ENCODE results near the gene PRKCE. TPM values are rescaled to one million over a fixed set of nuclear protein-coding genes. Genes with fewer than 3 reads are reported as not detected.

Gene PRKCE
- total RNA-seq, 1 donor from 2014 or later = 11.7 TPM

DNA sequence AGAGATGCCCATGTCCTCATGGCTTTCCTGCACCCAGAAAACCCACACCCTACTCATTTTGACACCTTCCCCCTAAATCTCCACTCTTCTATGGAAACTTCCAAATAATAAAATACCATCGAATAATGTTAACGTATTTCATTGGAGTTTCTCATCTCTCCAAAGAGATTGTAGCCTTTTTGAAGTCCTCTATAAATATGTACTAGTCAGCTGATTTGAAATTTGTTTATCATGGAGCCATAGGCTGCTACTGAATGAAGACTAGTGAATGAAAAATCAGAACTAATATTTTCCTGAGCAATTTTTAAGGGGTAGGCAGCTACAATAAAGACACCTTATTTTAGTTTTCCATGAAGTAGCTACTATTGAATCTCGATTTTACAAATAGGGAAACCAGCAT lies 419.6 kb downstream of the PRKCE start:
- no peak overlapping the region for H3K27ac Mint-ChIP-seq
- H3K36me3 Mint-ChIP-seq (ENCODE audit: low read depth) = no peaks in the 10 kb centered on the region
- H3K27me3 Mint-ChIP-seq (ENCODE audit: insufficient read depth) = no peaks in the 10 kb centered on the region
- H3K4me3 Mint-ChIP-seq = no peak overlapping the region
- no peaks in the 10 kb centered on the region for H3K9me3 Mint-ChIP-seq
- intact Hi-C loops (cut with micrococcal nuclease) = no loop called here
- no peak for DNase-seq (ENCODE audit: low spot score)
- peaks cover 26% of the 10 kb centered on the region for H3K4me1 Mint-ChIP-seq (ENCODE audit: low read depth)

DNA sequence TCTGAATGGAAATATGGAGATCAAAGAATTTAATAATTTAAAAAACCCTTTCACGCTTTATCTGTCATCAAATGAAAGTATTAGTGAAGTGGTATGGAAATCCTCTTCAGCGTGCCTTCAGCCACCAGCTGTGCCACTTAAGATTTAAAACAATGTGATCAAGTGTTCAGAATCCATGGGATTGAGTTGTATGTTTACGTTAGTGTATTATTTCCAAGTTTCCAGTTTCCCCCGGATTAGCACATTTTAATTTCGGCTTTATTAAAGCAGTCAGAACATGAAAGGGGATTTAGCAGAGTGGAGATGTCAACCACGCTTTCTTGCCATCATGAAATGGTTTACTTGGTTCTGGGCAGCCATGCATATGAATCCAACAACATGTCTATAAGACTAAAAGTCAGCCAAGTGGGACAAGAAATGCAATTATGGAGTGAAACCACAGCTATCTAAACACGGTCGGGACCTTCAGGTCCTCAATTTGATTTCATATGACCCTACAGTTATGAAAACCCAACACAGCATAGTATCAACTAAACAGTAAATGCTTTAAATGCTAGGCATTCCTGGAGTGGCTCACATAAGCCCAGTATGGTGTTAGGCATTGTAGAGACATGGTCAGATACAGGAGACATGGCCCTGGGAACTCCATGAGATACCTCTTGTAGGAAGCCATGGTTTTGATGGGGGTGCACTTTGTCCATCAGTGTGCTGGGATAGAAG lies 420.8 kb downstream of the PRKCE start:
- intact Hi-C loops (cut with micrococcal nuclease) = no loop called here
- Mint-ChIP-seq H3K27me3 (ENCODE audit: insufficient read depth) (no peaks in the 10 kb centered on the region), H3K27ac (no peak overlapping the region), H3K4me1 (ENCODE audit: low read depth) (peaks cover 19% of the 10 kb centered on the region), H3K36me3 (ENCODE audit: low read depth) (no peaks in the 10 kb centered on the region), H3K9me3 (no peaks in the 10 kb centered on the region), H3K4me3 (no peak overlapping the region)
- DNase-seq (ENCODE audit: low spot score) = no peak

DNA sequence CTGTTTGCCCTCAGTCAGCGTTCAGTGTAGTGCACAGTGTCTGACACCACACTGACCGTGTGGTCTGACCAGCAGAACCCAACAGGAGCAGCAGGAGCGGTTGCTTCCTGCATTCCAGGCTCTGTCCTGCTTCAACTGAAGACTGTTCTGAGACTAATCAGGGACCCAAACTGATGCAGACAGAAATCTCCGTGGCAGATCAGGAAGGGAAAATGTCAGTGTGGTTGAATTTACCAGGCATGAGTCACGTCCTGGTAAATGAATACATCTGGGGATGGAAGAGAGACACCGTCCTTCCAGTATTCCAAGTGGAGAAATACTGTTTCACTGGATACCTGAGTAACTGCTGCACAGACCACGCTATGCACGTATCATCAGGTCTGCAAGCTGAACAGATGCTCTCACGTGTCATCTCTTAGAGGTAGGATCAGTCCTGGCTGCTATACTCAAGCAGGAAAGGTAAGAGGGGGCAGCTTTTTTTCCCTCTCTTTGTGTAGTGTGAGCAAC lies 422.1 kb downstream of the PRKCE start:
- Mint-ChIP-seq H3K27me3 (ENCODE audit: insufficient read depth) (no peaks in the 10 kb centered on the region), H3K27ac (no peak overlapping the region)

DNA sequence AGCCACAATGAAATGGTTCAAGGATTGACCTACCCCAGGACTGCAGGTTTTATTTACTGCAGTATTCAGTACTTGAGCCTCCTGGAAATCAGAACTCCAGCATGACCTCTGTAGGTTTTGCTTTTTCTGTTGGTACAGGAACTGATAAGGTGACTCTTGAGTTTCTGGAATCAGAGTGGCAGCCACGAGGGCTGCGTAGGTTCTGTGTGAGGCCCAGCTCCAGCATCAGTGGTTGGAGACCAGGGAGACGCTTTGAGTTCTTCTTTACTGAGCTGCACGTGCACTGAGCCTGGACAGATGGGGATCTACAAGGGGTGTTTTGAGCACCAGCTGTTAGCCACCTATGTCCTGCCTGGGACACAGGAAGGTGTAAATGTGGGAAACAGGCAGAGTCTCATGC lies 423.0 kb downstream of the PRKCE start:
- H3K27ac Mint-ChIP-seq = no peak overlapping the region
- H3K4me1 Mint-ChIP-seq (ENCODE audit: low read depth) = peaks cover 10% of the 10 kb centered on the region
- no peaks in the 10 kb centered on the region for H3K36me3 Mint-ChIP-seq (ENCODE audit: low read depth)
- no peaks in the 10 kb centered on the region for H3K27me3 Mint-ChIP-seq (ENCODE audit: insufficient read depth)
- H3K9me3 Mint-ChIP-seq = no peaks in the 10 kb centered on the region
- intact Hi-C loops (cut with micrococcal nuclease) = no loop called here
- H3K4me3 Mint-ChIP-seq = no peak overlapping the region
- no peak for DNase-seq (ENCODE audit: low spot score)

More for the DNA sequence above, 422.1 kb downstream of the PRKCE start:
- DNase-seq (ENCODE audit: low spot score) = no peak
- Mint-ChIP-seq H3K9me3 (no peaks in the 10 kb centered on the region), H3K4me3 (no peak overlapping the region), H3K4me1 (ENCODE audit: low read depth) (peaks cover 10% of the 10 kb centered on the region), H3K36me3 (ENCODE audit: low read depth) (no peaks in the 10 kb centered on the region)
- intact Hi-C loops (cut with micrococcal nuclease) = no loop called here

DNA sequence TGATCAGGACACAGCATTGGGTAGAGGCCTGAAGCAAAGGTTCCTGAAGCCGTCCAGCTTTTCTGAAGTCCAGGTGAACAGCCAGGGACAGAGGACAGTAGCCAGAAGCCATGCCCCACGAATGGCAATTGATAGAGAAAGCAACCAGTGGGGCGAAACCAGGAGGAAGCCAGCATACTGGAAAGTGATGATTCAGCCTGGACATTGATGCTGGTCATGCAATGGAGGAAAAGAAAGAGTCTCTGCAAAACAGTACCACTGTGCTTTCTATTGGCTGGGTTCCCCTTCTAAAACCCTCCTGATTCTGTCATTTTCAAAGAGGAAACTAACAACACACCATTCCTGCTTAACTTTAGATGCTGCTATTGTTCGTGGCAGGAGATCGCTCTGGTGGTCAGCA lies 424.4 kb downstream of the PRKCE start:
- Mint-ChIP-seq H3K9me3 (no peaks in the 10 kb centered on the region), H3K27me3 (ENCODE audit: insufficient read depth) (no peaks in the 10 kb centered on the region), H3K27ac (no peak overlapping the region), H3K4me1 (ENCODE audit: low read depth) (peaks cover 10% of the 10 kb centered on the region), H3K4me3 (no peak overlapping the region), H3K36me3 (ENCODE audit: low read depth) (no peaks in the 10 kb centered on the region)
- intact Hi-C loops (cut with micrococcal nuclease) = no loop called here
- no peak for DNase-seq (ENCODE audit: low spot score)

DNA sequence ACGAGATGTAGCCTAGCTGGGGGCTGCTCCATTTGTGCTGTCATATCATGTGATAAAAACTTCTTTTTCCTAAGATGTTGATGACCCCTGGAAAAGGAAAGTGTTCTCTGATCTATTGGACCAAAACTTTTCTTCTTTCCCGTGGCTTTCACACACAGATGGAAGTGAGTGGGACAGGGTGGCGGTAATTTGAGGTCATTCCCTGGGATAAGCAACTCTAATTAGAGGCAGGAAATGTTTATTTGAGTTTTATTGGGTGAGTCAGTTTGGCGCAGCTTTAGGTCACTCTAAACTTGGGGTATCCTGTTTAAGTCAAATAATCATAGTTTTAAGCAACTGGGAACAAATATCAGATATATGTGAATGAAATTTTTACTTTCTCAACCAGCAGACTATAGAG lies 424.8 kb downstream of the PRKCE start:
- Mint-ChIP-seq H3K27ac (no peak overlapping the region), H3K9me3 (no peaks in the 10 kb centered on the region), H3K4me3 (no peak overlapping the region), H3K36me3 (ENCODE audit: low read depth) (no peaks in the 10 kb centered on the region), H3K4me1 (ENCODE audit: low read depth) (peaks cover 10% of the 10 kb centered on the region), H3K27me3 (ENCODE audit: insufficient read depth) (no peaks in the 10 kb centered on the region)
- no peak for DNase-seq (ENCODE audit: low spot score)
- intact Hi-C loops (cut with micrococcal nuclease) = no loop called here

DNA sequence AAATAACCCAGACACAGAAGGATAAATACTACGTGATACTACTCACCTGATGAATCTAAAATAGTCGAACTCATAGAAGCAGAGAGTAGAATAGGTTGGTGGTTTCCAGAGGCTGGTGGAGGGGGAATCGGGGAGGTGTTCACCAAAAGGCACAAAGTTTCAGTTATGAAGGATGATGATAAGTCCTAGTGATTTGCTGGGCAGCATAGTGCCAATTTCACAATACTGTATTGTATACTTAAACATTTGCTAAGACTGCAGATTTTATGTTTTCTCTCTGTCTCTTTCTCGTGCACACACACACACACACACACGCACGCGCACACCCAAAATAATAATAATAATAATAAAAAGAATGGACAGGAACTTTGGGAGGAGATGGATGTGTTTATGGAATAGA lies 425.4 kb downstream of the PRKCE start:
- DNase-seq (ENCODE audit: low spot score) = no peak
- no peak overlapping the region for H3K27ac Mint-ChIP-seq
- no peaks in the 10 kb centered on the region for H3K9me3 Mint-ChIP-seq
- peaks cover 10% of the 10 kb centered on the region for H3K4me1 Mint-ChIP-seq (ENCODE audit: low read depth)
- no peaks in the 10 kb centered on the region for H3K36me3 Mint-ChIP-seq (ENCODE audit: low read depth)
- no peak overlapping the region for H3K4me3 Mint-ChIP-seq
- no peaks in the 10 kb centered on the region for H3K27me3 Mint-ChIP-seq (ENCODE audit: insufficient read depth)
- intact Hi-C loops (cut with micrococcal nuclease) = no loop called here

DNA sequence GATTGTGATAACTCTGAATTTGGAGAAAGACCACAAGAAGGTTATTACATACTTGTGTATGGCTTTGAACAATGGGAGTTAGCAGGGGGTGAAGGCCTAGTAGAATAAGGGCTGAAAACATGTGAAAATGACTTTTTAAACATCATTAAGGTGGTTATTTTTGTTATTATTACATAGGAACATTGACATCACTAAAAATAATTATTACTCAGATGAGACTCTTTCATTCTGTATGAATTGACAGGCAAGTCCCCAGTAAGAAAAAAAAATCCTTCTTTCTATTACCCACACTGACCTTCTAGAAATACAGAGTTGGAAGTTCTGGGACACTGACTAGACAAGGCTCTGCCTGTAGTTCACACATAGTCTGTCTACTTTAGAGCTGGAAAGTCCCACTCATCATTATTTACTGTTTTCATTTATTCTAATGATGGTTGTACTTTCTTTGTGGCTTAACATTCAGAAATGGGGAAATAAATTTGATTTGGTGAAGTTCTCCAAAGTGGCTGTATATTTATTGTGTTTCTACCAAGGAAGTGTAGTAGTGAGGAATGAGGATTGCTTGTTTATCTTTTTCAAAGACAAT lies 426.1 kb downstream of the PRKCE start:
- DNase-seq (ENCODE audit: low spot score) = no peak
- no peak overlapping the region for H3K27ac Mint-ChIP-seq
- no peaks in the 10 kb centered on the region for H3K9me3 Mint-ChIP-seq
- H3K4me3 Mint-ChIP-seq = no peak overlapping the region
- peaks cover 18% of the 10 kb centered on the region for H3K4me1 Mint-ChIP-seq (ENCODE audit: low read depth)
- H3K36me3 Mint-ChIP-seq (ENCODE audit: low read depth) = no peaks in the 10 kb centered on the region
- H3K27me3 Mint-ChIP-seq (ENCODE audit: insufficient read depth) = no peaks in the 10 kb centered on the region
- intact Hi-C loops (cut with micrococcal nuclease) = no loop called here

DNA sequence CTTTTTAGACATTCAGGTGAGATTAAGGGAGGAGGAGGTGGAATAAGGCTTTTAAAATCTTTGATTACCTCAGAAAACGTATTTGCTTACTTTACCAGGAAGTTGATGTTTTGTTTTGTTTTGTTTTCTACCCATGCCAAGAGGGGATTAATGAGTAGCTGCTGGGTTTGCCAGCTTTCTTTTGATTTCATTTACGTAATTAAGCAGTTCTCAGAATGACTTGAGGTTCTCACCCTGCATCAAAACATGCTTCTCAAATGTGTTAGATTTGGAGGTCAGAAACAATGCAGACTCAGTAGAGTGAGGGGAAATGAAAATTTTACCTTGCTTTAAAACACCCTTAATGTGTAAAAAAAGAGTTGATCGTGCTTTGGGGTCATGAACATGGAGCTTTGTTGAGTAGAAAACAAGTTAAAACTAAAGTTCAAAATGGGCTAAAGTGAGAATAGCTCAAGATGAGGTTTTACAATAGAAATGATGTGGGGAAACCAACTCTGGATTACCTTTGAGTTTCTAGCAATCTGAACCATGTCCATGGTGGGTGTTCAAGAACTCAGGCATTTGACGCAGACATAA lies 428.6 kb downstream of the PRKCE start:
- Mint-ChIP-seq H3K27ac (no peak overlapping the region), H3K27me3 (ENCODE audit: insufficient read depth) (no peaks in the 10 kb centered on the region), H3K4me1 (ENCODE audit: low read depth) (peaks cover 9% of the 10 kb centered on the region), H3K9me3 (no peaks in the 10 kb centered on the region), H3K36me3 (ENCODE audit: low read depth) (no peaks in the 10 kb centered on the region), H3K4me3 (no peak overlapping the region)
- DNase-seq (ENCODE audit: low spot score) = no peak
- intact Hi-C loops (cut with micrococcal nuclease) = no loop called here

DNA sequence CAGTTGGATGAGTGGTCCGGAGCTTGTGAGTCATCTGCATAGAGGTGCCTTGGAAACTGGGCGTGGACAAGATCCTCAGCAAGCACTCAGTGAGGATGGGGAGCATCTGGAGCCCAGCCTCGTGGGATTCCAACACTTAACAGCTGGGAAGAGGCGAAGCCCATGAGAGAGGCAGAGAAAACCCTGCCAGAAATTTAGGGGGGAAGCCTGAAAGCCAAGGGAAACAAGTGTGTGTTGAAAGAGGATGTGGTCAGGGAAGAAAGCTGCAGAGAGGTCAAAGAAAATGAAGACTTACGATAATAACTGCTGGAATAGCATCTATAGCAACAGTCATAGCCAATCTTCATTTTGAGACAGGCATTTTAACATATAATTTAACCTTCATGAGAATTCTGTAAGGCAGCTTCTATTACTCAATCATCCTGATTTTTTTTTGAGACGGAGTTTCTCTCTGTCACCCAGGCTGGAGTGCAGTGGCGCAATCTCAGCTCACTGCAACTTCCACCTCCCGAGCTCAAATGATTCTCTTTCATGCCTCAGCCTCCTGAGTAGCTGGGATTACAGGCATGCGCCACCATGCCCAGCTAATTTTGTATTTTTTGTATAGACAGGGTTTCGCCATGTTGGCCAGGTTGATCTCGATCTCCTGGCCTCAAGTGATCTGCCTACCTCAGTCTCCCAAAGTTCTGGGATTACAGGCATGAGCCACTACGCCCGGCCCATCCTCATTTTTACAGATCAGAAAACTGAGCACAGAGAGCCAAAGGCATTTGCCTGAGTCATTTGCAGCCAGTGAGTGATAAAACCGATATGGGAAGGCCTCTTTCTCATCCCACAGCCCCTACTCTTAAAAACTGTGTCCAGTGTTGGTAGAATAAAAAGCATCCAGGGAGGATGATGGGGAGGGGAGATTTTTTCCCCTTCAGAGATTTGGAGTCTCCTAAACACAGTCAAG lies 431.3 kb downstream of the PRKCE start:
- H3K27ac Mint-ChIP-seq = no peak overlapping the region
- H3K27me3 Mint-ChIP-seq (ENCODE audit: insufficient read depth) = no peaks in the 10 kb centered on the region
- no peak for DNase-seq (ENCODE audit: low spot score)

DNA sequence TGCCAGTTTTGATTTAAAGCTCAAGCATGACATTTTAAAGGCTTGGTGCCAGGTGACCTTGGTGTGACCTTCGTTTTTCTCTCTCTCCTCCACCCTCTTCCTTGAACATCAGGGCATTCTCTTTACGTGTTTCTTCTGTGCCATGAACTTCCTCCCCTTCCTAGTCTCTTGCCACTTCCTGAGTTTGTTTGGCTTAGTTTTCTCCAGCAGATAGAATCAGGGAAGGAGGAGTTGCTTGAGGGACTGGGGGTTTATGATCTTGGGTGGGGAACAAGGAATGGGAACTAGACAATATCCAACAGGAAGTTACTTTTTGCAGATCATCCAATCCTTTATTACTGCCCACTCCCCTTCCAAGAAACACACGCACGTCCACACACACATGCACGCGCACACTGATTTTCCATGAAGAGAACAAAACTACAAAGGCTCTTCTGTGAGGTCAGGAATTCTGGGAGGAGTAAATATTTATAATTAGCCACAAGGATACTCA lies 435.1 kb downstream of the PRKCE start:
- Mint-ChIP-seq H3K4me3 (no peak overlapping the region), H3K27ac (no peak overlapping the region), H3K27me3 (ENCODE audit: insufficient read depth) (no peaks in the 10 kb centered on the region), H3K4me1 (ENCODE audit: low read depth) (peaks cover 10% of the 10 kb centered on the region), H3K36me3 (ENCODE audit: low read depth) (peaks cover 5% of the 10 kb centered on the region), H3K9me3 (no peaks in the 10 kb centered on the region)
- intact Hi-C loops (cut with micrococcal nuclease) = no loop called here
- no peak for DNase-seq (ENCODE audit: low spot score)

More for the DNA sequence above, 431.3 kb downstream of the PRKCE start:
- H3K4me3 Mint-ChIP-seq = no peak overlapping the region
- H3K36me3 Mint-ChIP-seq (ENCODE audit: low read depth) = no peaks in the 10 kb centered on the region
- peaks cover 9% of the 10 kb centered on the region for H3K4me1 Mint-ChIP-seq (ENCODE audit: low read depth)
- intact Hi-C loops (cut with micrococcal nuclease) = no loop called here
- no peaks in the 10 kb centered on the region for H3K9me3 Mint-ChIP-seq

DNA sequence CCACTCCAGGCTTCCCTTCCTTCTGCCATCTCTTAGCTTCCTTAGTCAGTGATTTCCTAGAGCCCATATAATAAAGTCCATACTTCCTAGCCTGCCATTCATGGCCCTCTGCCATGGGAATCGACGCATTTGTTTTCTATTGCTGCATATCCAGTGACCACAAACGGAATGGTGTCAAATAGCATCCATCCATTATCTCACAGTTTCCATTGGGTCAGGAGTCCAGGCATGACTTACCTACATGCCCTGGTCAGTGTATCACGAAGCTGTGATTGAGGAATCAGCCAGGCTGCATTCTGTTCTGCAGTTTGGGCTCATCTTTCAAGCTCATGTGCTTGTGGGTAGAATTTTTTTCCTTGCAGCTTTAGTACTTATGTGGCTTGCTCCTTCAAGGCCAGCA lies 436.0 kb downstream of the PRKCE start:
- no peaks in the 10 kb centered on the region for H3K27me3 Mint-ChIP-seq (ENCODE audit: insufficient read depth)
- peaks cover 5% of the 10 kb centered on the region for H3K36me3 Mint-ChIP-seq (ENCODE audit: low read depth)
- H3K9me3 Mint-ChIP-seq = no peaks in the 10 kb centered on the region
- intact Hi-C loops (cut with micrococcal nuclease) = no loop called here
- H3K4me1 Mint-ChIP-seq (ENCODE audit: low read depth) = peaks cover 9% of the 10 kb centered on the region
- DNase-seq (ENCODE audit: low spot score) = no peak
- H3K4me3 Mint-ChIP-seq = no peak overlapping the region
- no peak overlapping the region for H3K27ac Mint-ChIP-seq

All from activated T-helper 1 cell treated with anti-CD3 and anti-CD28 coated beads, Interleukin-12 subunit alpha, Interleukin-12 subunit beta, Interleukin-2, Interleukin-4 antibody, amounts not matched to agents 30 ng/mL and 10 ng/mL and 1 ng/mL, durations not matched to agents 14 hours and 24 hours and 36 hours (primary cell).